GM21528 (cell line): ENCODE data around the gene PBXIP1.
A peak's percentile ranks its signal among the peaks of the same experiment; 100 is the strongest.
"Not testable (repeated sequence)": the region's sequence is repeated elsewhere in the genome, so short reads cannot be mapped to it uniquely, and the experiment has no call there.

Experiments
- ATAC-seq: cut with Tn5 transposase; IDR thresholded peaks from one replicate; pipeline ENCODE4 v1.9.1; 2021; ENCODE audit warnings: mild to moderate bottlenecking, moderate library complexity; ENCODE audit not compliant: unreplicated experiment, low FRiP score

The PBXIP1 gene

DNA sequence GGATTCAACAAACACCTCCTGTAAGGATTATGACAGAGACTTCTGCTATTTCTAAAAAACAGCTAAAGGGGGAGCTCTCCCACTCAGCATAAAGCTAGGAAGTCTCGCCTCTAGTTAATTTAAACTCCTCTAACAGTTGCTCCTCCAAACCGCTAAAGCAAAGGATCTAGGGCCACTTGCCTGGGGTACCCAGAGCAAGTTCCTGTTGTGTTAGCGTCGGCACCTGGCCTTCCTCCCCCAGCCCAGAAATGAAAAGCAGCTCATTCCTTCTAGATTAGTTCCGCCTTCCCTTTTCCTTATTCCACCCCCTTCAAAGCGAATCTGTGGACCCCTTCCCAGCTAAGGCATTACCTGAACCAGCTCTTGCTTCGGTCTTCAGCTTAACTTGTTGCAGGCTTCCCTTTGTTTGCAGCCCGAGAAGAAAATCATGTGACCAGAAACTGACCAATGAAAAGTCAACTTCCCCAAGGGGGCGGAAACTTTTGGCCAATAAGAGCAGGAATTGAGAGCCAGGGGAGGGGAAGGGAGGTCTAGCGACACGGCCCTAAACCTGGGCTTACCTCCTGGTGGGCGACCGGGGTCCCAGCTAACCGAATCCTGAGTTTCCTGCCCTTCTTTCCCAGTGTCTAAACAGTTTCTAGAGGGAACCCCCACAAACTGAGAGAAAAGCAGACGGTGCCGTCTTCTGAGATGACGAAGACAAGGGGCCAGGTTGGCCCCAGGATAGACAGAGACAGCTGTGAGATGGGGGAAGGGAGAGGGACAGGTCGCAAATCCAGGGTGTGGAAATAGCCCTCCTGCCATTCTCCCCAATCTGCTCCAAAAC lies at the start of gene PBXIP1:
Gene PBXIP1 (minus strand): TSS at position 382 of the 826 bp plus-strand sequence. CDS start 2,378 bp downstream, outside the sequence.
- peak; percentile 61 for ATAC-seq

- ATAC-seq, result no peak
Observed at GRCh38 chr1:155005076-155006011, 49.4 kb upstream of the PBXIP1 start.

DNA sequence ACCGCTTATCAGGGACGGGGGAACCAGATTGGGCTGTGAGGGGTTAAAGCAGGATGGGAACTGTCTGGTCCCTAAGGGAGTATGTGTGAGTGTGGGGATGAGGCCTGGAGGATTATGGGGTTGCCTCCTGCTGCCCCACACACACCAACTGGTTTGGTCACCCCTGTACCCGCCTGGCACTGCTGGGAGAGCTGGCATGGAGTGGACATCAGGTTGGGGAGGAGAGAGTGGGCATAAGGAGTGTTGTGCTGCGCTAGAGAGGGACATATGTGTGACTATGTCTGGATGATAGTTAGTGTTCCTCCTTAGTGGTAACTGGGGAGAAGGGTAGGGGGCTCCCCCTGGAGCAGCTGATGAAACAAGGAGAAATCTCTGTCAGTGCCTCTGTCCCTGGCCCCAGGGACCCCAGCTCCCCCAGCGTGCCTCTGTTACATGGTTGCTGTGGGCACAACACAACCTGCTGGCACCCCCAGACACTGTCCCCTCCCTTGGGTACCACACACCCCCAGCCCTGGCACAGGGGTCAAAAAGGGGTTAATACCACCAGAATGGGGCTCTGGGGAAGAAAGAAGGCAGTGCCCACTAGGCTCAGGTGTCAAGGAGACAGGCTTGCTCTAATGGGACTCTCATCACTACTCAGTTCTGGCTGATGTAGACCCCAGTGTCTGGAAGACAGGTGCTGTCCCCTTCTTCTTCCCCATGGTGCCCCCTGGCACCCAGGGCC lies 48.6 kb upstream of the PBXIP1 start:
- ATAC-seq, result no peak

DNA sequence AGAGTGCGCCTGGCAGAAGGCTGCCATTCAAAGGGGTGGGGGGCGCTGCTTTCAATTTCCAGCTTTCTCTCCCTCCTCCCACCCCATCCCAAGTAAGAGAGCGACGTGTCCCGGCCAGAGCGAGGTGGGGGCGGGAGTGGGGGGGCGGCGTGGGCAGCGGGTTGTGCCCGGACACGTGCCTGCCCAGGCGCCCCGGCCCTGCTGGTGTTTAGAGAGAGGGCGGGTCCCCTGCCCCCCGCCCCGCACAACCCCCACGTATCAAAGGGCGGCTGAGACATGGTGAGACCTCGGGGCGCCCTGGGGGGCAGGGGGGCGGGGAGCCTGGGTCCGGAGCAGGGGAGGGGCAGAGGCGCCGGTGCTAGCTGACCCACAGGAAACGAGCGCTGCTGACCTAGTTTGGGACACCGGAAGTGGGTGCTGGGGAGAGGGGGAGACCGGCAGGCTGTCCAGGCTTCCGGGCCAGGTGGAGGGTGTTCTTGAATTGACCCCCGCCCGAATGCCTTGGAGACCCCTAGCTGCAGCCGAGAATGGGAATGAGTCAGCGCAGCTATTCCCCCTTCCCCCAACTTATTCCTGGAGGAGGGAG lies 48.0 kb upstream of the PBXIP1 start:
- ATAC-seq, result no peak

- no peak for ATAC-seq
Observed at GRCh38 chr1:155003227-155003765, 47.4 kb upstream of the PBXIP1 start.

DNA sequence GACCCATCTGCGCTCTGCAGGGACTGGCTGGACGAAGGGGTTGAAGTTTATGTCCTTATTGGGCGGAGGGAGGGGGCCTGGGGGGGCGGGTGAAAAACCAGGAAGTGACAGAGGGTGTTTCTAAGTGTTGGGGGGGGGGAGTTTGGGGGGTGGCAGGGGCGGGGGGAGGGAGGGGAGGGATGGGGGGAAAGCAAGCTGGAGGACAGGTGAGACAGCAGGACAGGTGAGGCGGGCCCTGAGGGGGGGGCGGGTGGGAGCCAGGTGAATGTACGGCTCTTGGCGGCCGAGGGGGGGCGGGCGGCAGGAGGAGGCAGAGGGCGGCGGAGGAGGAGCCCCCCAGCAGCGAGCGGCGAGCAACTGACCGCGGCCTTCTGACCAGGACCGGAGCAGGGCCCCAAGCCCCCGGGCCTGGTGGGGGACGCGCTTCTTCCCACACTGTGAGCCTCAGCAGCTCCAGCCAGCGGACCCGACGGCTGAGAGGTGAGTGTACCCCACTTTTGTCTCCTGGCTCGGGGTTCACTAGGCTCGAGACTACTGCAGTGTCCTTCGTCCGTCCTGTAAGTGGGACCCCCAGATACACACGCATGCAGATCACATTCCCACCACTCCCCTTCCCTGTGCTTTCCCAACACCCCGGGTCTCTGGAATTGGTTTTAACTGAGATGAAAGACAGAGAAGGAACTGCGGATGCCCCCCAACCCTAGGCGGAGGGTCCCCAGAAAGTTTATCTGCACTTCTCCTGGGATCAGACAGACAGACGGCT lies 46.7 kb upstream of the PBXIP1 start, which contains the start of gene ZBTB7B:
Gene ZBTB7B (plus strand): TSS at position 339 of the 763 bp plus-strand sequence. CDS start 11,859 bp downstream, outside the sequence.
- no peak for ATAC-seq

GRCh38 chr1:155001675-155002463 lies 46.0 kb upstream of the PBXIP1 start:
- peak; percentile 50 for ATAC-seq

DNA sequence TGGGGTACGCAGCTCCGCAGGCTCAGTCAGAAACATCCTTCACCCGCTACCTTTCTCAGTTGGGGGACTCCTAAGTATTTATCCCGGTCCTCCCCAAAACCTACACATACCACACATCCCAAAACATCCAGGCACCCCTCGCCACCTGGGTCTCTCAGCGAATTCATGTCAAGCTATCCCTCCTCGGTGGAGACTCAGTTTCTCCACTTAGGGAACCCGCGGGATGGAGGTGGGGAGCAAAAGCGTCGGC lies 45.5 kb upstream of the PBXIP1 start:
- ATAC-seq, result peak; percentile 11

DNA sequence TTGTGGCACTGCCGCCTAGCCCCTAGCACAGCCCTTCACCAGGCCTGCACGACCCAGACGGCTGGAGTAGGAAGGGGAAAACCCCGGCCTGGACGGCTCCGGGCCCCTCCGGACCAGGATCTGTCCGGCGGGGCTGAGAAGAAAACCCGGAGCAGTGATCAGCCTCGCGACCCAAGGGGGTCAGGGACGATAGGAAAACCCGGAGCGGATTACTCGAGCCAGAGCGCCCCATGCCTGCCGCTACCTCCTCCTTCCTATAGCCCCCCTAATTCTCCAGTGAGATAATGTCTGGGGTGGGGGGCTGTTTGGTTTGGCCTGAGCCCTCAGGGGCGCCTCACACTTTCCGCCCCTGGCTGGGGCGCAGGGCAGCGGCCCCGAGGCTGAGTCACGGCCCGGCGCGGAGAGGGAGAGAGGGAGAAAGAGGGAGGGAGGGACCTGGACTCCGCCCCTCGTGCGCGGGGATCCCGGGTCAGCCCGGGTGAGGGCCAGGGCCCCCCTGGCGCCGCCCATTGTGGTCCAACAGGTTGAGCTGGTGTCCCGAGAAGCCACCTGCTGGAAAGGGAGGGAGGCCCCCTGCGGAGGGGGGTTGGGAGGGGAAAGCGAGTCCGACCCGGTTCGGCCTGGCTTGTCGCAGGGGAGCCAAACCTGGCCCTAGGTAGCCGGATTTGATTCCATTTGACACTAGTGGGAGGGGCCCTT lies 45.0 kb upstream of the PBXIP1 start:
- ATAC-seq, result peak; percentile 33

DNA sequence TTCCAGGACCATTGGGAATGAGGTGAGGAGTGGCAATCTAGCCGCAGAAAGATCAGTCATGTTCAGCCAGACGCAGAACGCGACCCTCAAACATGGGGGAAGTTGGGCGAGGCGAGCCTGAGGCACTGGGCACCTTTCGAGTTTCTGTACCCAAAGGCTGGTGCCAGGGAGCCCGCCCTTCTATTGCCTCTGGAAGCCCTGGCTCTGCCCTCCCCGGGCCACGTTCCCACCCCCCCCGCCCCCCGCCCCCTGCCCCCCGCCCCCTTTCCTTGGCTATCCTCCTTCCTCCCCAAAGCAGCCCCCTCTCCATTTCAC lies 44.5 kb upstream of the PBXIP1 start:
- no peak for ATAC-seq

DNA sequence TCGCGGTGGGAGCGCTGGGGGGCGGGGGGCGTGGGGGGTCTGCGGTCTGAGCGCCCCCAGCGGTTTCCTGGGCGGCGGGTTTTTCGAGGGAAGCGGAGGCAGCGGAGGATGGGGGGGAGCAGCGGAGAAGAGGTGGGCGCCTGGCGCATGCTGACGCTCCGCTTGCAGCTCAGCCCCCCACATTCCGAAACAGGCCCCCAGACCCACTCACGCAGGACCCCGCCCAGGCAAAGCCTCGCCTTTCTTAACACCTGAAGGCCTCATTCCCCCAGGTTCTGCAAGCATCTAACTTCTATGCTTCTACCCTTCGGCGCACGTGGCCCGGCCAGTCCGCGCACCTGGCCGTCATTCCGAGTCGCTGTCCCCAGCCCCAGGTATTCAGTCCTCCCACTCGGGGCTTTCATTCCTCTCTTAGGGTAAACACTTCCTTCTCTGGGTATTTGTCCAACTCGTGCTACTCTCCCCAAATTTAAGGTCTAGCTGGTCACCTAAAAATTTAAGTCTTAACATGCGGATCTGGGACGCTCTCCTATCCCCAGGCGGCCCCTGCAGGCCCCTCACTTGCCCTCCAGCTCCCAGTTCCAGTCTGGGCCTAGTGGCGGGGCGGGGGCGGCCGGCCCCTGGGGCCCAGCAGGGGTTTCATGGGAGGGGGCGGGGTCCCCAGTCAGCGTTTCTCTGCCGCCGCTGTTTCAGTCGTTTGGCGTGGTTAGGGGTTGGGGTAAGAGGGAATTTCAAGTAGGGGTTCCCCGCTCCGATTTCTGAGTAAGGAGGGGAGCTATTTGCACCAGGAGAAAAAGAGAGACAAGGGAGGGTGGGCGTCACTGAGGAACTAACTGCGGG lies 43.9 kb upstream of the PBXIP1 start:
- no peak for ATAC-seq

DNA sequence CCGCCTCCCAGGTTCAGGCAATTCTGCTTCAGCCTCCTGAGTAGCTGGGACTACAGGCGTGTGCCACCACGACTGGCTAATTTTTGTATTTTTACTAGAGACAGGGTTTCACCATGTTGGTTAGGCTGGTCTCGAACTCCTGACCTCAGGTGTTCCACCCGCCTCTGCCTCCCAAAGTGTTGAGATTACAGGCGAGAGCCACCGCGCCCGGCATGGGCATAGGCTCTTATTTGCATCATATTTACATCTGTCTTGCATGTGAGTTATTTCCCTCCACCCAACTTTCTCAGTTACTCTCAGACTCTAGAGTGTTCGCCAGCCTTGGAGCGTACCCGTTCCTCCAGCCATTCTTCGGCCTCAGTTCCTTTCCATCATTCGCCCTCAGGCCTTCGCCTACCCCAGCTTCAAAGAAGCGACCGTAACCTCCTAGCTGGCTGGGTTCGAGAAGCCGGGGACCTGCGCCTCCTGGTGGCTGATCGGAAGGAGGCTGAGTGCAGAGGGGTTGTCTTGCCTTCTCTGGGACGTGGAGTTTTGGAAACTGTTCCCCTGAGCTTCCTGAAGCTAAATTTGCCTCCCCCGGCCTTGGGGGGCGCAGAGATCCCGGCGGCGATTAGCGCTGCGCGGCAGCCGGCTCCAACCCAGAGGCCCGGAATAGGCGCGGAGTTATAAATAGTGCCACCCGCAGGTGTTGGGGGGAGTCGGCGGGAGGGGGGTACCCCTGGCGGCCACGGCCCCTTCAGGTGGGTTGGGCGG lies 43.1 kb upstream of the PBXIP1 start:
- no peak for ATAC-seq

DNA sequence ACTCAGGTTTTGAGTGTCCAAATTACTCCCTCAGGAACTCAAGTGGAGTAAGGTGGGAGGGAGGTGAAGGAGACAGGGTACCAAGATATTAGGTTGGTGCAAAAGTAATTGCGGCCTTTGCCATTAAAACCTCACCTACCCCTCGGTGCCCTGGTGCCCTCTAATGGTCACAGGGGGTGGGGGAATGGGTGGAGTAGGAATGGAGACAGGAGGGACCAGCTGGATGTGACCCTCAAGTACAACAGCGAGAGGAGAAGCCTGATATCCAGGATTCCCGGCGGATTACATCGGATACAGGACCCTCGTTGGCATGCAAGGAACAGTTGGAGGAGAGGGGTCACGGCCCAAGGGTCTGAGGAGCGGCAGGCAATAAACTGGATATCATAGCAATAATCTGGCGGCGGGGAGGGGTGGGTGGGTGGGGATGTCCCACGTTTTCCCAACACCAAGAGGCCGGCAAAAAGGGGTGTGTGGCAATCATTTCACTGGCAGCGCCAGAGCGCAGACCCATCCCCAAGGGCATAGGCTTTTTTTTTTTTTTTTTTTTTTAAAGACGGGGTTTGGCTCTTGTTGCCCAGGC lies 42.4 kb upstream of the PBXIP1 start:
- ATAC-seq, result no peak

DNA sequence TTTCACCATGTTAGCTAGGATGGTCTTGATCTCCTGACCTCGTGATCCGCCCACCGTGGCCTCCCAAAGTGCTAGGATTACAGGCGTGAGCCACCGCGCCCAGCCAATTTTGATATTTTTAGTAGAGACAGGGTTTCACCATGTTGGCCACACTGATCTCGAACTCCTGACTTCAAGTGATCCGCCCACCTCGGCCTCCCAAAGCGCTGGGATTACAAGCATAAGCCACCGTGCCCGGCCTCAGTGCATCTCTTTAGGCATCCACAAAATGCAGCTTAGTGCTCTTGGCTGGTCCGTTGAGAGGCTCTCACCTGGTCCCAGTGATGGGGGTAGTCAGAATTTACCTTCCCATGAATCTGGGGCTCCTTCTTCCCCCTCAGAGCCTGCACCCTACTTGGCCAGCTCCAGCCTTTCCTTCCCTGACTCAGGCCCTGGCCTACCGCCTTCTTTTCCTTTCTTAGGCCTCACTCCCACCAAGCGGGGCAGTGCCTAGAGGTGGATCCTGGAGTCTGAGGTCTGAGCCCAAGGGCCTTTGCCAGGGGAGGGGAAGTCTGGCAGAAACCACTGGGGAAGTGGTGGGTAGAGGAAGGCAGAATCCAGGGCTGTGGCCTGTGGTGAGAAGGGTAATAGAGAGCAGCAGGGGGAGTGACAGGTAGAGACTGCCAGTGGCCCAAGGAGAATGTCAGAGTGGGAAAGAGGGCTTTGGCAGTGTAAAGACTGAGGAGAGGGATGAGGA lies 41.2 kb upstream of the PBXIP1 start:
- ATAC-seq, result no peak

GRCh38 chr1:154995301-154995983 lies 39.5 kb upstream of the PBXIP1 start:
- ATAC-seq, result not testable (repeated sequence)
